Astrocyte of the cerebellum (primary cell): ENCODE data around the gene ARFRP1.
"Not testable (repeated sequence)": the region's sequence is repeated elsewhere in the genome, so short reads cannot be mapped to it uniquely, and the experiment has no call there.

Experiments
- DNase-seq: peaks from one replicate; pipeline ENCODE4 v3.0.0-alpha.2; 2011; ENCODE audit warnings: low read depth
- H3K4me3 ChIP-seq: 2 replicates; pipeline ENCODE4 v1.5.1; 2011; ENCODE audit warnings: mild to moderate bottlenecking, low read depth, low read length, moderate library complexity
- in situ Hi-C: cut with HindIII; loops from 2 replicates; pipeline ENCODE4 v1.10.0; 2017; ENCODE audit warnings: low sequenced_read_pairs
- TF ChIP-seq, protein P1 (sequence below): IDR thresholded peaks from 2 replicates; pipeline ENCODE4 v1.5.1; 2012; ENCODE audit warnings: low read length, low read depth, moderate library complexity, mild to moderate bottlenecking; ENCODE audit errors: missing control alignments

Gene ARFRP1

DNA sequence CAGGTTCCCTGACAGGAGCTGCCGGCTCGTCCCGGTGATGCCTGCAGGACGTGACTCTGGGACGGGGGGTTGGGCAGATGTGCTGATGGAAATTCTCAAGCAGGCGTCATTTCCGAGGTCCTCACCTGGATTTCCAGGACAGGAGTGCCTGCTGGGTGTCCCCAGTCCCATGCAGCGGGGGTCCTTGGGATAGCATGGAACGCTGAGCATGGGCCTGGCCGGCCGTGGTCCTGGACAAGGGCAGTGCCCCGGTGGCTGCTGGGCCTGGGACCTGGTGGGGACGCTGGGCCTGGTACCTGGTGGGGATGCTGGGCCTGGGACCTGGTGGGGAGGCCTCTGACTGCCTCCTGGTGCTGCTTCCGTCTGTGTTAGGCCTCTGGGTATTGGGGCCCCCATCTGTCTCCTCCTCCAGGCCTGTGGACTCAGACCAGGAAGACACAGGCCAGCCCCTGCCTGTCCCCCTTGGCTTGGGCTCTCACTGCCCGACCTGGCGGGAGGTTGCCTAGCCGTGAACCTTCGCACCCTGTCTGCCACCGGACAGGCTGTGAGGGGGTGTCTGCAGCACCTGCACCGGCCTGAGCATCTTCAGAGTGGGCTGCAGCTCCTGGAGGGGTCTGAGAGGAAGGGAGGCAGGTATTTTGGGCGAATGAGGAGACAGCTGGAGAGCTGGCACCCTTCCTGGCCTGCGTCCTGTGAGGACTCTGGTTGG lies 43.5 kb downstream of the ARFRP1 start:
- no peak for DNase-seq
- TF ChIP-seq, protein P1, sequence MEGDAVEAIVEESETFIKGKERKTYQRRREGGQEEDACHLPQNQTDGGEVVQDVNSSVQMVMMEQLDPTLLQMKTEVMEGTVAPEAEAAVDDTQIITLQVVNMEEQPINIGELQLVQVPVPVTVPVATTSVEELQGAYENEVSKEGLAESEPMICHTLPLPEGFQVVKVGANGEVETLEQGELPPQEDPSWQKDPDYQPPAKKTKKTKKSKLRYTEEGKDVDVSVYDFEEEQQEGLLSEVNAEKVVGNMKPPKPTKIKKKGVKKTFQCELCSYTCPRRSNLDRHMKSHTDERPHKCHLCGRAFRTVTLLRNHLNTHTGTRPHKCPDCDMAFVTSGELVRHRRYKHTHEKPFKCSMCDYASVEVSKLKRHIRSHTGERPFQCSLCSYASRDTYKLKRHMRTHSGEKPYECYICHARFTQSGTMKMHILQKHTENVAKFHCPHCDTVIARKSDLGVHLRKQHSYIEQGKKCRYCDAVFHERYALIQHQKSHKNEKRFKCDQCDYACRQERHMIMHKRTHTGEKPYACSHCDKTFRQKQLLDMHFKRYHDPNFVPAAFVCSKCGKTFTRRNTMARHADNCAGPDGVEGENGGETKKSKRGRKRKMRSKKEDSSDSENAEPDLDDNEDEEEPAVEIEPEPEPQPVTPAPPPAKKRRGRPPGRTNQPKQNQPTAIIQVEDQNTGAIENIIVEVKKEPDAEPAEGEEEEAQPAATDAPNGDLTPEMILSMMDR: no peak
- in situ Hi-C loops: loop anchor here (5.0 to 10.0 kb wide), 2 partner anchors 33 to 129 kb away; partner anchors contain the start of genes PTK6 and TNFRSF6B
- H3K4me3 ChIP-seq: no peak overlapping the region

DNA sequence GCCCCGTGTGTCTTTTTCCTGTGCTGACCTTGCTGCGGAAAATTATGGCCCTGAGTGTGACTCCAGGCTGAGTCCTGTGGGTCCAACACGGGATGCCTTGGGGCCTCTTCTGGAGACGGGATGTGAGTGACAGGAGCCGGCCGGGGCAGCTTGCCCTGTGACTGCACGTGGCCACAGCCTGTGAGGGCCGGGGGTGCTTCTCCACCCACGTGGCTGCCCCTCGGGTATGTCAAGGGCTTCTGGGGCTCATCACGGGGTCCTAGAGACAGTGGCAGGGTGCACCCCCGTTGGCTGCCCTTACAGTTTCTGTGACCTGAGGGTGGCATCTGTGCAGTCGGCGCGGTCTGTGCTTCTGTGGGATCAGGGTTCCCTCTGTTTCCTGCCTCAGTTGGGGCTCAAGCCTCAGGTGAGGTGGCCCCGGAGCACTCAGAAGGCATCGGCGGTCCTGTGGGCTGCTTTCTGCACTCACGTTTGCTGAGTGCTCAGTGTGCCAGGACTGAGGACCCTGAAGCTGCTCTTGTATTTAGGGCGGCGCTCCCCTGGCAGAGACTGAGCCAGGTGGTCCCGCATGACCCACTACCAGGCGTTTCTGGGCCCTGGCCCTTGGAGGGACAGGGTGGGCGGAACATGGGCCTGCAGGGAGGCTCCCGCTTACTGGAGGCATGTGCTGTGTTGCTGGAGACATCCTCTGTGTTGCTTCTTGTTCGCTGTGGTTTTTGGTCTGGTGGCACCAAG lies 44.3 kb downstream of the ARFRP1 start:
- H3K4me3 ChIP-seq: no peak overlapping the region
- TF ChIP-seq, protein P1: no peak
- in situ Hi-C loops: loop anchor here (5.0 to 10.0 kb wide), 2 partner anchors 34 to 129 kb away; partner anchors contain the start of genes PTK6 and TNFRSF6B
- no peak for DNase-seq

DNA sequence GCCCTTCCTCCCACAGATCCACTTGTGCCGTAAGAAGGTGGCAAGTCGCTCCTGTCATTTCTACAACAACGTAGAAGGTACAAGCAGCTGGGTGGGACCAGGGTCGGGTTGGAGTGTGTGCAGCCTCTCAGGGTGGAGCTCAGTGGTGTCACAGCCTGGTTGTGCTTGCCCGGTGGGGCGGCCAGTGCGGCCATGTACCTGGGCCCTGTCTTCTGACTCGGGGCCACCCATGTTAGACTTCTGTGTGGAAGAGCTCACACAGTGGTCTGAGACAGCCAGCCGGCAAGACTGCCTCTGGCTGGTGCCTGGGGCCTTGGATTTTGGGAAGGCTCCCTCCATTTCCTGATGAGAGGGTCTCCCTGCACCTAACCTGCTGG lies 45.0 kb downstream of the ARFRP1 start:
- in situ Hi-C loops: loop anchor here (5.0 to 10.0 kb wide), 2 partner anchors 34 to 128 kb away; partner anchors contain the start of genes PTK6 and TNFRSF6B
- no peak overlapping the region for H3K4me3 ChIP-seq
- TF ChIP-seq, protein P1: no peak
- no peak for DNase-seq

DNA sequence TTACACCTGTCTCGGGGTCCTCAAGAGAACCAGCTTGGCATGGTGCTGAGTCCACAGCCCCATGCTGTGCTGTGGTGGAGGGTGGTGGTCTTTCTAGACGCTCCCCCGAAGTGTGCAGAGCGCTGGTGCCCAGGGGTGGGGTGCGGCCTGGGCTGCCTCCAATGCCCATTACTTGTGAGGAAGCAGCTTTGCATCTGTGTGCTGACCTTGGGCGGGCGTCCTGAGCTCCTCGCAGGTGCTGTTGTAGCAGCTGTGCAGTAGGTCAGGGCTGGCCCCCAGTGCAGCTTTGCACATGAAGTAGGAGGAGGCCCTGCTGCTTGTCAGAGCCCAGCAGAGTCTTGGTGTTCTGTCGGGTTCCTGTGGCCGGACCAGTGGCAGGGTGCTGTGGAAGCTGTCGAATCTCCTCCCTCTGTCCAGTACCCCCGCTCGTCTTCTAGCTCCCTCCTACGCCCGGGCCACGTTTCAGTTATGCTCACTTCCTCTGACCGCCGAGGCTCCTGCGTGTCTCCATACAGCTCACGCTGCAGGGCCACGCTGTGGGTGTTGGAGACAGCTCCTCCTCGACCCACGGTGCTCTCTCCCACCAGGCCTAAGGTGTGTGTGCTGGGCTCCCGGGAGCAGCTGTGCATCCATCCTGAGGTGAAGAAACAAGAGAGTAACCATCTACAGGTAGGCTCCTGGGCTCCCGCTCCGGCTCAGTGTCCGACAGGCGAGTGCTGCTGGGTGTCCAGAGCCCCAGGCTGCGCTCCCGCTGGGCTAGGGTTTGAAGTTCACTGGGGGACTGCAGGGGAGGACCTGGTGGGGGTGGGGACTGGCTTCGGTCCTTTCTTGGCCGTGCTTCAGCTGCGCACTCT lies 45.6 kb downstream of the ARFRP1 start:
- TF ChIP-seq, protein P1: no peak
- DNase-seq: no peak
- in situ Hi-C loops: loop anchor here (5.0 to 10.0 kb wide), 2 partner anchors 35 to 127 kb away; partner anchors contain the start of genes PTK6 and TNFRSF6B

DNA sequence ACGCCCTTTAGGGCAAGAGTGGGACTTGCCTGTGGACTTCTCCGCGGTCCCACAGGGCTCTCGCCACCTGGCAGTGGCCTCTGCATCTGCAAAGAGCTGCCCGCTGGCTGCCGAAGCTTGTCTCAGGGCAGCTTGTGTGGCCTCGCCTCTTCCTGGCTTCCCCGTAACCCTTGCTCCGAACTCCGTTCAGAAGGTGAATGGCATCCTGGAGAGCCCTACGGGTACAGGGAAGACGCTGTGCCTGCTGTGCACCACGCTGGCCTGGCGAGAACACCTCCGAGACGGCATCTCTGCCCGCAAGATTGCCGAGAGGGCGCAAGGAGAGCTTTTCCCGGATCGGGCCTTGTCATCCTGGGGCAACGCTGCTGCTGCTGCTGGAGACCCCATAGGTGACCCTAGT lies 46.7 kb downstream of the ARFRP1 start:
- no peak overlapping the region for H3K4me3 ChIP-seq
- TF ChIP-seq, protein P1: no peak
- in situ Hi-C loops: loop anchor here (5.0 to 10.0 kb wide), 2 partner anchors 36 to 126 kb away; partner anchors contain the start of genes PTK6 and TNFRSF6B
- DNase-seq: no peak

More for the DNA sequence above, 45.6 kb downstream of the ARFRP1 start:
- H3K4me3 ChIP-seq: no peak overlapping the region

DNA sequence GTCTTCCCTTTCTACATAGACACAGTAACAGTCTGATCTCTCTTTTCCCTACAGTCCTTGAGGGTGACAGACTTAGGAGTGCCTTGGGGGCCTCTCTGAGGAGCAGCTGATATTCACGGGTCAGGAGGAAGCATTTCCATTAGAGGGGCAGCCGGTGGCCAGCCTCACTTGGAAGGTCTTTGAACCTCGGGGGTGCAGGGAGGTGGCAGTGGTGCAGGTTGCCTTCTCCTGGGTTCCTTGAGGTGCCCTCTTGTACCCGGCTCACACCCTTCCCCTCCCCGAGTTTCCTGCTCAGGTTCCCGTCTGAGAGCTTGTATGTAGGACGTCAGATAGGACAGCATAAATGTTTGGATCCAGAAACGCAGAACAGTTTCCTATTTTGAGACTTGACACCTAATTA lies 47.2 kb downstream of the ARFRP1 start:
- DNase-seq: no peak
- in situ Hi-C loops: loop anchor here (5.0 to 10.0 kb wide), 2 partner anchors 37 to 126 kb away; partner anchors contain the start of genes PTK6 and TNFRSF6B
- TF ChIP-seq, protein P1: no peak
- H3K4me3 ChIP-seq: no peak overlapping the region

DNA sequence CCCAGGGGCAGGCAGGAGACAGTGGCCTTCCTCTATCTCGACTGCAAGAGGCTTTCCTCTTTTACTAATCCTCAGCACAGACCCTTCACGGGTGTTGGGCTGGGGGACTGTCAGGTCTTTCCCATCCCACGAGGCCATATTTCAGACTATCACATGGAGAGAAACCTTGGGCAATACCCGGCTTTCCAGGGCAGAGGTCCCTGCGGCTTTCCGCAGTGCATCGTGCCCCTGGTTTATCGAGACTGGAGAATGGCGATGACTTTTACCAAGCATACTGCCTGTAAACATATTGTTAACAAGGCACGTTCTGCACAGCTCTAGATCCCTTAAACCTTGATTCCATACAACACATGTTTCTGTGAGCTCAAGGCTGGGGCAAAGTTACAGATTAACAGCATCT lies 47.6 kb downstream of the ARFRP1 start:
- not testable (repeated sequence) for H3K4me3 ChIP-seq, DNase-seq
- in situ Hi-C loops: loop anchor here (5.0 to 10.0 kb wide), 2 partner anchors 37 to 125 kb away; partner anchors contain the start of genes PTK6 and TNFRSF6B
